Transverse colon (tissue), 4 donors: Measurements from ENCODE around the gene CAPN9.

ENCODE experiments used
- CTCF ChIP-seq, 5 experiments: fragments of 200-600 bp in 3 of 5; fragments of 450-650 bp in 2 of 5; sonication (generic) in 3 of 5; IDR thresholded peaks; 1 replicate in 2 of 5; 2 replicates in 3 of 5; pipeline ENCODE4 v1.5.1; 2016 to 2017; ENCODE audit warnings: antibody characterized with exemption in 5 of 5, inconsistent platforms in 3 of 5, mild to moderate bottlenecking in 2 of 5, moderate library complexity in 1 of 5
- EP300 ChIP-seq: sonication (generic); formaldehyde crosslinking; IDR thresholded peaks from one replicate; pipeline ENCODE4 v1.6.1; 2017; ENCODE audit warnings: antibody characterized with exemption, low read depth
- POLR2A ChIP-seq: fragments of 450-650 bp; IDR thresholded peaks from one replicate; pipeline ENCODE4 v1.6.1; 2016; ENCODE audit warnings: antibody characterized with exemption, mild to moderate bottlenecking, moderate library complexity
- POLR2AphosphoS5 ChIP-seq, 3 donors: sonication (generic); formaldehyde crosslinking; IDR thresholded peaks; one replicate each; pipeline ENCODE4 v1.6.1; 2016; ENCODE audit warnings: antibody characterized with exemption in 3 of 3

- TF ChIP-seq CTCF (IDR thresholded peaks at IDR 0.05) (no peak), POLR2A (no peak), POLR2AphosphoS5 (IDR thresholded peaks at IDR 0.05) (no peak), EP300 (no peak)
These were observed 34.0 kb upstream of the CAPN9 start for GRCh38 chr1:230713138-230713537.
